GM18520 (cell line): ENCODE results near the gene SLC19A1.
"Not testable (repeated sequence)": the region's sequence is repeated elsewhere in the genome, so short reads cannot be mapped to it uniquely, and the experiment has no call there.

Experiments
- ATAC-seq: cut with Tn5 transposase; IDR thresholded peaks from one replicate; pipeline ENCODE4 v1.9.1; 2021; ENCODE audit not compliant: unreplicated experiment

Gene SLC19A1

GRCh38 chr21:45576838-45577737 is 34.8 kb upstream of the SLC19A1 start:
- ATAC-seq = no peak

- ATAC-seq = no peak
These were observed 34.0 kb upstream of the SLC19A1 start for GRCh38 chr21:45575993-45576837.

- ATAC-seq = no peak
These were observed 33.2 kb upstream of the SLC19A1 start for GRCh38 chr21:45575304-45575992.

GRCh38 chr21:45574691-45575090 is 32.5 kb upstream of the SLC19A1 start:
- no peak for ATAC-seq

GRCh38 chr21:45574081-45574501 is 31.9 kb upstream of the SLC19A1 start:
- no peak for ATAC-seq

GRCh38 chr21:45573452-45574035 is 31.3 kb upstream of the SLC19A1 start:
- ATAC-seq = no peak

- no peak for ATAC-seq
These were observed 30.7 kb upstream of the SLC19A1 start for GRCh38 chr21:45572783-45573451.

- no peak for ATAC-seq
These were observed 30.0 kb upstream of the SLC19A1 start for GRCh38 chr21:45572231-45572630.

GRCh38 chr21:45571641-45572040 is 29.4 kb upstream of the SLC19A1 start:
- ATAC-seq = no peak

- ATAC-seq = no peak
These were observed 28.8 kb upstream of the SLC19A1 start for GRCh38 chr21:45570826-45571601.

GRCh38 chr21:45570071-45570470 is 27.8 kb upstream of the SLC19A1 start:
- no peak for ATAC-seq

- ATAC-seq = no peak
These were observed 26.1 kb upstream of the SLC19A1 start for GRCh38 chr21:45568383-45568782.

GRCh38 chr21:45564137-45564536 is 21.9 kb upstream of the SLC19A1 start:
- ATAC-seq = not testable (repeated sequence)

- no peak for ATAC-seq
These were observed 20.7 kb upstream of the SLC19A1 start for GRCh38 chr21:45562965-45563364.

- ATAC-seq = no peak
These were observed 20.2 kb upstream of the SLC19A1 start for GRCh38 chr21:45562402-45562801.

- ATAC-seq = not testable (repeated sequence)
These were observed 19.0 kb upstream of the SLC19A1 start for GRCh38 chr21:45561241-45561640.

GRCh38 chr21:45560106-45561021 is 18.1 kb upstream of the SLC19A1 start:
- no peak for ATAC-seq
